Measurements from ENCODE around the gene ADO. TPM values are rescaled to one million over a fixed set of nuclear protein-coding genes. Genes with fewer than 3 reads are reported as not detected.
A peak's percentile ranks its signal among the peaks of the same experiment; 100 is the strongest.

ADO gene
- total RNA-seq, 1 donor from 2014 or later: 29.0 TPM

DNA sequence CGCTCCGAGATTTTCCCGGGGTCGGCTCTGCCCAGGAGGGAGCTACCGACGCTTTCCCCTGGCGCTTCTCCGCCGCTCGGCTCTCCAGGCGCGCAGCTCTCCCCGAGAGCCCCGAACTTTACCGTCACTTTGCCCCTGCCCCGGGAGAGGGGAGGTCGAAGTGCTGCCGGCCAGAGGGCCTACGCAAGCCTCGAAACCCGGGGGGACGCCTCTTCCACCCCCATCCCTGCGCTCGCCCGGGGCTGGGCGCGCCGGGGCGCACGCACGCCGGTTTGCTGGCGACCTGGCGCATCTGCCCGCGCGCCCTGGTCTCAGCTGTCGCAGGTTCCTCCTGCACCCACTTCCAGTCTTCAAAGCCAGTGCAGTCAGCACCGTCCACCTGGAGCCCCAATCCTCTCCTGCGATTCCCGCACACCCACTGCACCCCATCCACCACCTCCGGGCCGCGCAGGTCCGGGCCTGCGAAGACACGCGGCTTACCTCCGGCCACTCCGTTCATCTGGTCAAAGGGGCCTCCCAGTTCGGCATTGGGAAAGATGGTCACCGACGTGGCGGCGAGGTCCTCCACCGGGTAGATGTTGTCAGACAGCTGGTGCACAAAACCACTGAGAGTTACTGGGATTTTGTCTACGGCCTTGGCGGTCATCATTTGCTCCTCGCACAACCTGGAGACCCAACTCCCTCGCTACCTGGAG, 11.0 kb downstream of the ADO start:
- no peaks in the 10 kb centered on the region for H3K36me3 ChIP-seq (ENCODE audit: insufficient read depth, low read length)
- peak overlapping the region; percentile 92 for H3K4me3 Mint-ChIP-seq (ENCODE audit: unreplicated experiment)
- peak; percentile 31 for DNase-seq (ENCODE audit: low read depth)
- H3K4me3 ChIP-seq (ENCODE audit: insufficient read depth, low read depth, low read length): peak overlapping the region; percentile 89
- peaks cover 38% of the 10 kb centered on the region for H3K27me3 ChIP-seq (ENCODE audit: insufficient read depth, low read length)
- H4K20me1 ChIP-seq (ENCODE audit: insufficient read depth, low read length): peaks cover 33% of the 10 kb centered on the region
- H3K27me3 Mint-ChIP-seq (ENCODE audit: low read depth, unreplicated experiment): peaks cover 24% of the 10 kb centered on the region
- H2AFZ ChIP-seq (ENCODE audit: low read depth, low read length): peak overlapping the region; percentile 85
- no peaks in the 10 kb centered on the region for H3K9me3 Mint-ChIP-seq (ENCODE audit: unreplicated experiment)
- peak overlapping the region; percentile 96 for H3K27ac Mint-ChIP-seq (ENCODE audit: unreplicated experiment)
- H3K9ac ChIP-seq (ENCODE audit: low read length): peak overlapping the region; percentile 78
- peak overlapping the region; percentile 99 for H3K4me2 ChIP-seq (ENCODE audit: low read length)
- H3K4me1 Mint-ChIP-seq (ENCODE audit: low read depth, unreplicated experiment): peaks cover 27% of the 10 kb centered on the region
- H3K9me3 ChIP-seq (ENCODE audit: insufficient read depth, low read depth, low read length): no peaks in the 10 kb centered on the region
- H3K27ac ChIP-seq (ENCODE audit: low read depth, low read length): no peak overlapping the region
- peaks cover 25% of the 10 kb centered on the region for H3K4me1 ChIP-seq (ENCODE audit: insufficient read depth, low read length)
- FAIRE-seq: no peak
- no peaks in the 10 kb centered on the region for H3K79me2 ChIP-seq (ENCODE audit: insufficient read depth, low read length)
- TF ChIP-seq, protein P1, sequence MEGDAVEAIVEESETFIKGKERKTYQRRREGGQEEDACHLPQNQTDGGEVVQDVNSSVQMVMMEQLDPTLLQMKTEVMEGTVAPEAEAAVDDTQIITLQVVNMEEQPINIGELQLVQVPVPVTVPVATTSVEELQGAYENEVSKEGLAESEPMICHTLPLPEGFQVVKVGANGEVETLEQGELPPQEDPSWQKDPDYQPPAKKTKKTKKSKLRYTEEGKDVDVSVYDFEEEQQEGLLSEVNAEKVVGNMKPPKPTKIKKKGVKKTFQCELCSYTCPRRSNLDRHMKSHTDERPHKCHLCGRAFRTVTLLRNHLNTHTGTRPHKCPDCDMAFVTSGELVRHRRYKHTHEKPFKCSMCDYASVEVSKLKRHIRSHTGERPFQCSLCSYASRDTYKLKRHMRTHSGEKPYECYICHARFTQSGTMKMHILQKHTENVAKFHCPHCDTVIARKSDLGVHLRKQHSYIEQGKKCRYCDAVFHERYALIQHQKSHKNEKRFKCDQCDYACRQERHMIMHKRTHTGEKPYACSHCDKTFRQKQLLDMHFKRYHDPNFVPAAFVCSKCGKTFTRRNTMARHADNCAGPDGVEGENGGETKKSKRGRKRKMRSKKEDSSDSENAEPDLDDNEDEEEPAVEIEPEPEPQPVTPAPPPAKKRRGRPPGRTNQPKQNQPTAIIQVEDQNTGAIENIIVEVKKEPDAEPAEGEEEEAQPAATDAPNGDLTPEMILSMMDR (IDR thresholded peaks at IDR 0.05; ENCODE audit: insufficient read depth, low read depth, low read length): no peak
- peak; percentile 93 for TF ChIP-seq EZH2 (IDR thresholded peaks at IDR 0.05; ENCODE audit: insufficient read depth, low read length)
- peaks cover 12% of the 10 kb centered on the region for H3K36me3 Mint-ChIP-seq (ENCODE audit: low read depth, unreplicated experiment)

DNA sequence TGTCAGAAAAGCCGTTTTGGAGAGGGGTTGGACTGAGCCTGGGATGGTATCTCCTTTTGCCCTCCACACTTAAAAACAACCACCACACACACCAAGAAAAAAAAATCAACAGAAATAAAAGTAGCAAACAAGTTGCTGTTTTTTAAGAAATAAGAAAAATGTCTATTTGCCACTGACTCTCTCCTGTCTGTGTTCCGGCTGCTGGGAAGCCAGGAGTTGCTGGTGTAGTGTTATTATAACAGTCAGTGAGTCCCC, 11.5 kb downstream of the ADO start:
- H3K4me1 Mint-ChIP-seq (ENCODE audit: low read depth, unreplicated experiment): peaks cover 24% of the 10 kb centered on the region
- FAIRE-seq: no peak

DNA sequence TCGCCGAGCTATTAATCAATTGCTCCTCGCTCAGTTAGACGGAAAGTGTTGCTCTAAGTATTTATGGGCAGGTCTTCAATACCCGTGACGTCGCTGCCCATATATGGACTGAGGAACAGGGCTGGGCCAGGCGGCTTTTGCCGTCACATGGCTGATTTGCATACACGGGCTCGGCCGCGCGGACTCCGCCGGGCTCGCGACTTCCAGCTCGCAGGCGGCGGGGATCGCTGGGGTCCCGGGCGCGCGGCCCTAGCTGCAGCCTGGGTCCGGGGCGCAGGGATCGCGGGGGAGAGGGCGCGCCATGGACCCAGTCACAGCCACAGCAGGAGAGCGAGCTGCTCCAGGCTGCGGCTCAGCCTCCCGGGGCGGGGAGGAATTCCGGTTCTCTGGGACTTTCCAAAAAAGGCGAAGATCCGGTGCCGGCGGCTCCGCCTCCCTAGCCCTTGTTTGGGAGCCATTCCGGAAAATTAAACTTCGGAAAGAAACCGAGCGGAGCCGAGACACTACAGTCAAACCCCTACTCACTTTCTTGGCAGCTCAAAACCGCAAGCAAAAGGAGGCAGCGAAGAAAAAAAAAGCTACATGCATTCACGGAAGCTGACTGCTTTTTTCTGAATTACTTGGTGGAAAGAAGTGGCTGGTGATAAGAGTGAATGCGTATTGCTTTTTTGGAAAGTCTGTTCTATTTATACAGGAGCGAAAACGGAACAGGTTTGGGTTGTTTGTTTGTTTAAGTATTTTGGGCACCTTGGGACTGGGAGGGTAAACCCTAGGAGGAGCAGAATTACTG, 12.0 kb downstream of the ADO start, which contains the start of gene EGR2:
Gene EGR2 (minus strand): TSS at position 36 of the 790 bp plus-strand sequence. CDS start 337 bp downstream, outside the sequence.
- no peaks in the 10 kb centered on the region for H3K9me3 ChIP-seq (ENCODE audit: insufficient read depth, low read depth, low read length)
- peak within 1 kb of the TSS; percentile 99 for H3K4me2 ChIP-seq (ENCODE audit: low read length)
- peak; percentile 62 for FAIRE-seq
- TF ChIP-seq, protein P1 (IDR thresholded peaks at IDR 0.05; ENCODE audit: insufficient read depth, low read depth, low read length): no peak
- TF ChIP-seq EZH2 (IDR thresholded peaks at IDR 0.05; ENCODE audit: insufficient read depth, low read length): no peak
- H2AFZ ChIP-seq (ENCODE audit: low read depth, low read length): peak within 1 kb of the TSS; percentile 85
- peak within 1 kb of the TSS; percentile 51 for H3K27ac ChIP-seq (ENCODE audit: low read depth, low read length)
- H3K27me3 ChIP-seq (ENCODE audit: insufficient read depth, low read length): peaks cover 46% of the 10 kb centered on the region
- Mint-ChIP-seq H3K9me3 (ENCODE audit: unreplicated experiment) (no peaks in the 10 kb centered on the region), H3K4me3 (ENCODE audit: unreplicated experiment) (peak within 1 kb of the TSS; percentile 92), H3K27ac (ENCODE audit: unreplicated experiment) (peak within 1 kb of the TSS; percentile 97), H3K36me3 (ENCODE audit: low read depth, unreplicated experiment) (peaks cover 12% of the 10 kb centered on the region), H3K4me1 (ENCODE audit: low read depth, unreplicated experiment) (peaks cover 24% of the 10 kb centered on the region), H3K27me3 (ENCODE audit: low read depth, unreplicated experiment) (peaks cover 33% of the 10 kb centered on the region)
- no peaks in the 10 kb centered on the region for H3K36me3 ChIP-seq (ENCODE audit: insufficient read depth, low read length)
- H3K4me3 ChIP-seq (ENCODE audit: insufficient read depth, low read depth, low read length): peak within 1 kb of the TSS; percentile 89
- peaks cover 25% of the 10 kb centered on the region for H3K4me1 ChIP-seq (ENCODE audit: insufficient read depth, low read length)
- peak; percentile 98 for DNase-seq (ENCODE audit: low read depth)
- H4K20me1 ChIP-seq (ENCODE audit: insufficient read depth, low read length): peaks cover 24% of the 10 kb centered on the region
- peak within 1 kb of the TSS; percentile 78 for H3K9ac ChIP-seq (ENCODE audit: low read length)
- H3K79me2 ChIP-seq (ENCODE audit: insufficient read depth, low read length): no peaks in the 10 kb centered on the region

More for the DNA sequence above, 11.5 kb downstream of the ADO start:
- no peak for DNase-seq (ENCODE audit: low read depth)
- H4K20me1 ChIP-seq (ENCODE audit: insufficient read depth, low read length): peaks cover 28% of the 10 kb centered on the region
- H3K27ac ChIP-seq (ENCODE audit: low read depth, low read length): no peak overlapping the region
- H2AFZ ChIP-seq (ENCODE audit: low read depth, low read length): peak overlapping the region; percentile 85
- peak overlapping the region; percentile 99 for H3K4me2 ChIP-seq (ENCODE audit: low read length)
- peak overlapping the region; percentile 78 for H3K9ac ChIP-seq (ENCODE audit: low read length)
- H3K4me1 ChIP-seq (ENCODE audit: insufficient read depth, low read length): peaks cover 25% of the 10 kb centered on the region
- Mint-ChIP-seq H3K27ac (ENCODE audit: unreplicated experiment) (peak overlapping the region; percentile 96), H3K9me3 (ENCODE audit: unreplicated experiment) (no peaks in the 10 kb centered on the region), H3K27me3 (ENCODE audit: low read depth, unreplicated experiment) (peaks cover 29% of the 10 kb centered on the region), H3K4me3 (ENCODE audit: unreplicated experiment) (peak overlapping the region; percentile 92), H3K36me3 (ENCODE audit: low read depth, unreplicated experiment) (peaks cover 12% of the 10 kb centered on the region)
- H3K9me3 ChIP-seq (ENCODE audit: insufficient read depth, low read depth, low read length): no peaks in the 10 kb centered on the region
- H3K27me3 ChIP-seq (ENCODE audit: insufficient read depth, low read length): peaks cover 43% of the 10 kb centered on the region
- H3K36me3 ChIP-seq (ENCODE audit: insufficient read depth, low read length): no peaks in the 10 kb centered on the region
- H3K79me2 ChIP-seq (ENCODE audit: insufficient read depth, low read length): no peaks in the 10 kb centered on the region
- no peak for TF ChIP-seq EZH2 (IDR thresholded peaks at IDR 0.05; ENCODE audit: insufficient read depth, low read length)
- peak overlapping the region; percentile 89 for H3K4me3 ChIP-seq (ENCODE audit: insufficient read depth, low read depth, low read length)

Measured in astrocyte (in vitro differentiated cells and primary cell).